Activated gamma-delta T cell treated with anti-CD3 and anti-CD28 coated beads, Interleukin-2, amount 50 U/mL, for 16 hours (primary cell): Measurements from ENCODE around the gene ANKS1B.
"Not testable (repeated sequence)": the region's sequence is repeated elsewhere in the genome, so short reads cannot be mapped to it uniquely, and the experiment has no call there.

Experiments
- DNase-seq: peaks from one replicate; pipeline ENCODE4 v3.0.0-alpha.2; 2020; ENCODE audit warnings: low read depth

Gene ANKS1B

GRCh38 chr12:99056186-99056585 is 928.5 kb downstream of the ANKS1B start:
- DNase-seq, result no peak

- no peak for DNase-seq
Observed at GRCh38 chr12:99055299-99055698, 929.4 kb downstream of the ANKS1B start.

DNA sequence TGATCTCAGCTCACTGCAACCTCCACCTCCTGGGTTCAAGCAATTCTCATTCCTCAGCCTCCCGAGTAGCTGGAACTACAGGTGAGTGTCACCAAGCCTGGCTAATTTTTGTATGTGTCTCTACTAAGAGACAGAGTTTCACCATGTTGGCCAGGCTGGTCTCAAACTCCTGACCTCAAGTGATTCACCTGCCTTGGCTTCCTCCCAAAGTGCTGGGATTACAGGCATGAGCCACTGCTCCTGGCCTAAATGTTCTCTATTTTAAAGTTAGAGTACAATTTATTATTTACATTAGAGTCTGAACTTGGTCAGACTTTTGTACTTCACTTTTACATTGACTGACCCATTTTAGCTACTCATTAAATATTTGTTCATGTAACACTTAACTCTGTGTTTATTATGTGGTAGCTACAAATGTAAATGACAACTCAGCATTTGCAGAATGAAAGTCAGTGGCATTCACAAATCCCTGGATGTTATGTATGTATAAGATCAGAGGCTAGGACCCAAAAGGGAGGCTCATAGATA is 930.1 kb downstream of the ANKS1B start:
- DNase-seq, result no peak

GRCh38 chr12:99053616-99054362 is 930.9 kb downstream of the ANKS1B start:
- DNase-seq, result no peak

GRCh38 chr12:99049774-99050173 is 935.0 kb downstream of the ANKS1B start:
- DNase-seq, result no peak

DNA sequence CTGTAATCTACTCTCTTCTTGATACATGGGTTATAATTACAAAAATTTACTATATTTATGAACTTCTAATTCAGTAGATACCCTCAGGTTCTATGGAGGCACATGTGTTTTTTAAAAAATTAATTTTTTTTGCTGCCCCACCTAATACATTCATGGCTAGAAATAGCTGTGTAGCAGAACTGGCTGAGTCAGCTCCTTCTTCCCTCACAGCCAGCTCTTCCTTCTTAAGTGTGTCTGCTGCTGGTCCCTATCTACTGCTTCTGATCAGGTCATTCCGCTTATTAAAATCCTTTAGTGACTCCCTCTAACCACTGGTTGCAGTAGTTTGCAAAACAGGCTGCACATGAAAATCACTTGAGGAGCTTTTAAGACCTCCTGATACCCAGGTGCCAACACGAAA is 939.6 kb downstream of the ANKS1B start:
- DNase-seq, result no peak

GRCh38 chr12:99043319-99043914 is 941.3 kb downstream of the ANKS1B start:
- DNase-seq, result no peak

DNA sequence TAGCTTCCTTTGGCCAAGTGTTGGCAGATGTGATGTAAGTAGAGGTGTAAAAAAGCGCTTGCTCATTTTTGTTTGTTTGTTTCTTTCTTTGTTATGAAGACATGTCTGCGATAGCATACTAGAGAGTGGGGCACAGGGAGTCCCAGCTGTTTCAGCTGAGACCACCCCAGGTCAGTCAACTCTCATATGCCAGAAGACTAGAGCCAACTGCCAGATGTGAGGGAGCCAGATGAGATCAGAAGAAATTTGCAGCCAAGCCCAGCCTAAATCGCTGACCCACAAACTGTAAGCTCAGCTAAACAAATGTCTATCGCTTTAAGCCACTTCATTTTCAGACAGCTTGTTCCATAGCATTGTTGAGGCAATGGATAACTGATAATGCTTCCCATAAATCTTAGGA is 942.5 kb downstream of the ANKS1B start:
- no peak for DNase-seq

- no peak for DNase-seq
Observed at GRCh38 chr12:99039367-99040120, 945.2 kb downstream of the ANKS1B start.

DNA sequence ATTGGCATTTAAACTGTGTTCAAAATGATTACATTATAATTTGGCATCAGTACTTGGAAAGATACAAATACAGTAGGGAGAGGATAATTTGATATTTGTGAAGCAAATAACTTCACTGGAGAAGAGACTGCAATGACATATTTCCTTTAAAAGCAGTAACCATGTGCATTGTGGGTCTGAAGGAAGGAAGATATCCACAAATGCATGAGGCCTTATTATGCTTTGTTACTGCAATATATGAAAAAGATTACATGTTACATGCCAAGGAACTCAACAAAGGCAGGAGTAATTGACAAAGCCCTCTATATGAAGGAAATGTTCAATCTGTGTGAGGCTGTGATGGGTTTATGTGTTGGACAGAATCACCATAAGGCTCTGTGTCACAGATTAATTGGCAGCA is 948.2 kb downstream of the ANKS1B start:
- DNase-seq, result no peak

- no peak for DNase-seq
Observed at GRCh38 chr12:99035803-99036202, 948.9 kb downstream of the ANKS1B start.

- not testable (repeated sequence) for DNase-seq
Observed at GRCh38 chr12:99034201-99034600, 950.5 kb downstream of the ANKS1B start.

GRCh38 chr12:99029511-99030271 is 955.0 kb downstream of the ANKS1B start:
- DNase-seq, result no peak

DNA sequence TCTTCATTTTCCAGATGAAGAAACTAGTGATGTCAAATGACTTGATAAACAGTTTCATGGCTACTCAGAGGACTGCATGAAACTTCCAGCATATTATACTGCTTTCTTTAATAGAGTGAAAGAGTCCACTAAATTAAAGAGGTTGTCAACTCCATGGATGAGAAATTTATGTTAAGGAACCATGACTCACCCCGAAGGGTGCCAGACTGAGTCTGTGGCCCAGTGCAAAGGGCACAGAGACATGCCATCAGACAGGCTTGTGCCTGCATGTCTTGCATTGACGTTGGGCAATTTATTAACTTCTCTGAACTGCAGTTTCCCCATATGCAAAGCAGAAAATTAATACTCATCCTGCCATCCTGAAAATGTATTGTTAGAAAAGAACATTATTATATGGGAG is 957.3 kb downstream of the ANKS1B start:
- no peak for DNase-seq

DNA sequence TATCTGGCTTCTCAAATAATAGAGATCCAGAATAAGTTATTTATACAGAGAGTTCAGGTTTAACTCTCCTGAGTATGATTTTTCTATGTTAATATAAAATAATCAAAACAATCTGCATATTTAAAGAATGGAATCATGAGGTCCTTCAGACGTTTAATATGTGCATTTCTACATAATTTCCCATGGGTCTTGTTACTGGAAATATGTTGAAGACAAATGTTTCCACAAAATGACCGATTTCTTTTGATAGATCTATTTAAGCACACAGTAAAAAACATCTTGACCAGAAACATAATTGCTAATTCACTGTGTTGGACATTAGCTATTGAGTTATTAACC is 957.7 kb downstream of the ANKS1B start:
- no peak for DNase-seq

- no peak for DNase-seq
Observed at GRCh38 chr12:99026332-99027054, 958.2 kb downstream of the ANKS1B start.

DNA sequence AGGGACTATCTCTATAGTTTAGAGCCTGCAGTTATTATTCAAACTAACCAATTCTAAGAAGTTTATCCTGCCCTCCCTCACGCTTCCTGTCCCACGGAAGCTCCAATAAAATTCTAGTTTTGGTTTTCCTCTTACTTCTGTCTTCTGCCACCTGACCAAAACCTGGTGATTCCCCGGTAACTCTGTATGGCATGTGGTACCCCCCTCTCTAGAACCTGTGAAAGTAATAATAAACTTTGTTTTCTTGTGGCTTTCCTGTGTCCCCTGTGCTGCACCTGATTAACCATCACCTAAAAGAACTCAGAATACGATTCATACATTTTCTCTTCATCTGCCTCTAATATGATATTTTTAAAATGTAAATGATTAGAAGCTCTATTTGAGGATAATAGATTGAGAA is 959.9 kb downstream of the ANKS1B start:
- no peak for DNase-seq

DNA sequence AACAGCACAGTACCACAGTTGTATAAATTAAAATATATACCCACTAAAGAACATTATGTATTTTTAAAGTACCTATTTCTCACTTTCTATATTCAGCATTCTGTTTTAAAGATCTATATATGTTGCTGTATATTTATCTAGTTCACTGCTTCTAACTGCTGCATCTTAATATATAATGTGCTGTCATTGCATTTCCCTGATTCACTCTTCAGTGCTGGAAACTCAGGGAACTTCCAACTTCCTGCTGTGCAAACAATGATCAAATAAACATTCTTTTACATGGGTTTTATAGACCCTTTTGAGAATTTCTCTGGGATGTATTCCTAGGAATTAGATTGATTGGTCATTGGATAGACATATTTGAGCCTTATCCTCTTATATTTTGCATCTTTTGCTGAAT is 960.5 kb downstream of the ANKS1B start:
- DNase-seq, result no peak

- DNase-seq, result no peak
Observed at GRCh38 chr12:99020871-99021270, 963.9 kb downstream of the ANKS1B start.

GRCh38 chr12:99019798-99020197 is 964.9 kb downstream of the ANKS1B start:
- no peak for DNase-seq

DNA sequence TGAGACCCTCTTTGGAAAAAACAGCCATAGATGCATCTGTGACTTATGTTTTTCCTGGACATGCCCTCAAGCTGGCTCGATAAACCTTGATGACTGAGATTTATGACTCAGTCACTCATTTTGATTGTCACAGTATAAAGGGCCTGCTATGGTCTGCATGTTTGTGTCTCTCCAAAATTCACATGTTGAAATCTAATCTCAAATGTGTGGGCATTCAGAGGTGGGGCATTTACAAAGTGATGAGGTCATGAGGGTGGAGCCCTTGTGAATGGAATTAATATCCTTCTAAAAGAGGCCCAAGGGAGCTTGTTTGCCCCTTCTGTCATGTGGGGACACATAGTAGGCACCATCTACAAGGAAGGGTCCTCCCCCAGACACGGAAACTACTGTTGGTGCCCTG is 966.8 kb downstream of the ANKS1B start:
- DNase-seq, result no peak
